ENCODE results near the gene RBM6.
"Not testable (repeated sequence)": the region's sequence is repeated elsewhere in the genome, so short reads cannot be mapped to it uniquely, and the experiment has no call there.

RBM6 gene

DNA sequence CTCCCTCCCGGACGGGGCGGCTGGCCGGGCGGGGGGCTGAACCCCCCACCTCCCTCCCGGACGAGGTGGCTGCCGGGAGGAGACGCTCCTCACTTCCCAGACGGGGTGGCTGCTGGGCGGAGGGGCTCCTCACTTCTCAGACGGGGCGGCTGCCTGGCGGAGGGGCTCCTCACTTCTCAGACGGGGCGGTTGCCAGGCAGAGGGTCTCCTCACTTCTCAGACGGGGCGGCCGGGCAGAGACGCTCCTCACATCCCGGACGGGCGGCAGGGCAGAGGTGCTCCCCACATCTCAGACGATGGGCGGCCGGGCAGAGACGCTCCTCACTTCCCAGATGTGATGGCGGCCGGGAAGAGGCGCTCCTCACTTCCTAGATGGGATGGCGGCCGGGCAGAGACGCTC, 145.0 kb downstream of the RBM6 start:
- not testable (repeated sequence) for H3K36me3 ChIP-seq (ENCODE audit: control insufficient read depth, insufficient read depth, low read length); H3K4me3 ChIP-seq (ENCODE audit: low read length); H3K9ac ChIP-seq (ENCODE audit: low read length); H3K27me3 ChIP-seq (ENCODE audit: control insufficient read depth, insufficient read depth, low read length); H3K9me3 ChIP-seq (ENCODE audit: control insufficient read depth, low read length); H3K4me1 ChIP-seq (ENCODE audit: control insufficient read depth, insufficient read depth, low read length)

DNA sequence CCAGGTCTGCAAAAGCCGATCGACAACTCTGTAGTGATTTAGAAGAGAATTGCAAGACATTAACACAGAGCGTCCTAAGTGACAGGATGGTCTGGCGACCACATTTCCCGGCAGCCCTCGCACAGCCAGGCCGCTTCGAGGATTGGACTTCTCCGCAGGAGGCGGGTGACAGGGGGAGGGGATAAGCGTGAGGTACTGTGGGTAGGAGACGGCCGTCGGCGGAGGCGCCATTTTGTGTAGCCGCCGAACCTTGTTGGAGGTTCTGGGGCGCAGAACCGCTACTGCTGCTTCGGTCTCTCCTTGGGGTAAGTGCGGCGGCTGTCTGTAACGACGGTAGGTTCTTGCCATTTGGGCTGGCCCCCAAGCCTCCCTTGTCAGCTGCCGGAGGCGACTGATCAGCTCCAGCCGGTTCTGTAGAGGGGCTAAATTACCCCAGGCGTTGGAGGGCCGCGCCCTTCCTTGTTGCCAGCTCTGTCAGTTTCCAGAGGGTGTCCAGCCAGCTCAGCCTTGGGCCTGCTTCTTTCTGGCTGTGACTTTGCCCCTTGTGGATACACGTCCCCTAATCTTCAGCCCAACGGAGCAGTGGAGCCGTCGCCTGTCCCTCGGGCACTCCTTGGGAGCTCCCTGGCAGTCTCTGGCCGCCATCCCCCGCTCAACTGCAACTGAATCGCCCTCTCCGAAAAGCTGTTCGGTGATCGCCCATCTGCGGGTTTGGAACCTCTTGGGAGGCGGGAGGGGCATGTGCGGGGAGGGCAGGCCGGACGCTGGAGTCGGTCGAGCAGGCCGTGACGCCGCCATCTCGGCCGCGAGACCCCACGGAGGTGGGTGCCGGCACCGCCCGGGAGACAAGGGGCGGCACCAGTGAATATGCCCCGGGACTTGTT, 149.0 kb downstream of the RBM6 start, which contains the start of gene RBM5:
Gene RBM5 (plus strand): TSS at position 195 of the 884 bp plus-strand sequence. CDS start 1,516 bp downstream, outside the sequence.
- no peaks in the 10 kb centered on the region for H3K36me3 ChIP-seq (ENCODE audit: control insufficient read depth, insufficient read depth, low read length)
- no peaks in the 10 kb centered on the region for H3K9me3 ChIP-seq (ENCODE audit: control insufficient read depth, low read length)

DNA sequence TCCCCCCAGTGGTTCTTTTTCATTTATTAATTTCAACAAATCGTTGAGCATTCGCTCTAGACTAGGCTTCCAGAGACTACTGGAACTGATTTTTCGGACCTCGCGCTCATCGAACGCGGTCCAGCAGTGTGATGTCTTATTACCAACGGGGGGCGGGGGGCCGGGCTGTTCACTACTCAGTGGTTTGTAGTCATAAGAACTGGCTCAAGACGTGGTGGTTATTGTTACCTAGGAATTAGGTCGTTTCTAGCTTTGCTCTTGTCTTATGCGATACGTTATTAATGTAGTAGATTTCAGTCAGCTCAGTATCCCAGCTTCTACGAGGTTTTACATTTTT, 149.6 kb downstream of the RBM6 start:
- Histone ChIP-seq H3K4me1 (ENCODE audit: control insufficient read depth, insufficient read depth, low read length) (peaks cover 15% of the 10 kb centered on the region), H3K9ac (ENCODE audit: low read length) (peak overlapping the region; percentile 99), H3K27me3 (ENCODE audit: control insufficient read depth, insufficient read depth, low read length) (no peaks in the 10 kb centered on the region), H3K4me3 (ENCODE audit: low read length) (peak overlapping the region; percentile 93), H3K36me3 (ENCODE audit: control insufficient read depth, insufficient read depth, low read length) (no peaks in the 10 kb centered on the region), H3K9me3 (ENCODE audit: control insufficient read depth, low read length) (no peaks in the 10 kb centered on the region)

More for the DNA sequence above, 149.0 kb downstream of the RBM6 start, which contains the start of gene RBM5:
- peak within 1 kb of the TSS; percentile 93 for H3K4me3 ChIP-seq (ENCODE audit: low read length)
- peaks cover 15% of the 10 kb centered on the region for H3K4me1 ChIP-seq (ENCODE audit: control insufficient read depth, insufficient read depth, low read length)
- peak within 1 kb of the TSS; percentile 99 for H3K9ac ChIP-seq (ENCODE audit: low read length)
- no peaks in the 10 kb centered on the region for H3K27me3 ChIP-seq (ENCODE audit: control insufficient read depth, insufficient read depth, low read length)

DNA sequence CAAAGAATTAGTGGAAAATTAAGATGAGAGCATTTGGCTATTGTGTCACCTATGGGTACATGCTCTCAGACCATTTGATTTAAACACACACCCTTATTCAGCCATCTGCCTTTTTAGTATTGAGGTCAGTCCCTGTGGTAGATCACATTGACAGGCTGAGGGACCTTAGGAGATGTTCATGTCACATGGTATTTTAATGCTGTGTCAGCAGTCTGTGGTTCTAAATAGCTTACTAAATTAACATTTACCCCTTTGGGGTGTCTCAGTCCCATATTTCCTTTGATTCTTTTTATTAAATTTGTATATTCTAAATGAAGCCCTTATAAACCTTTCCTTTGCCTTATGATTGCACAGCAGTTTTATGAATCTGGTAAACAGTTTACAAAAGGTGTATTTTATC, 151.0 kb downstream of the RBM6 start:
- Histone ChIP-seq H3K9ac (ENCODE audit: low read length) (no peak overlapping the region), H3K9me3 (ENCODE audit: control insufficient read depth, low read length) (no peaks in the 10 kb centered on the region), H3K27me3 (ENCODE audit: control insufficient read depth, insufficient read depth, low read length) (no peaks in the 10 kb centered on the region), H3K36me3 (ENCODE audit: control insufficient read depth, insufficient read depth, low read length) (peaks cover 3% of the 10 kb centered on the region), H3K4me1 (ENCODE audit: control insufficient read depth, insufficient read depth, low read length) (peaks cover 15% of the 10 kb centered on the region), H3K4me3 (ENCODE audit: low read length) (no peak overlapping the region)

- no peaks in the 10 kb centered on the region for H3K27me3 ChIP-seq (ENCODE audit: control insufficient read depth, insufficient read depth, low read length)
- H3K4me3 ChIP-seq (ENCODE audit: low read length): no peak overlapping the region
- no peaks in the 10 kb centered on the region for H3K9me3 ChIP-seq (ENCODE audit: control insufficient read depth, low read length)
- peaks cover 6% of the 10 kb centered on the region for H3K36me3 ChIP-seq (ENCODE audit: control insufficient read depth, insufficient read depth, low read length)
- H3K9ac ChIP-seq (ENCODE audit: low read length): no peak overlapping the region
- peaks cover 8% of the 10 kb centered on the region for H3K4me1 ChIP-seq (ENCODE audit: control insufficient read depth, insufficient read depth, low read length)
Measured at GRCh38 chr3:50095352-50095998, 155.5 kb downstream of the RBM6 start.

DNA sequence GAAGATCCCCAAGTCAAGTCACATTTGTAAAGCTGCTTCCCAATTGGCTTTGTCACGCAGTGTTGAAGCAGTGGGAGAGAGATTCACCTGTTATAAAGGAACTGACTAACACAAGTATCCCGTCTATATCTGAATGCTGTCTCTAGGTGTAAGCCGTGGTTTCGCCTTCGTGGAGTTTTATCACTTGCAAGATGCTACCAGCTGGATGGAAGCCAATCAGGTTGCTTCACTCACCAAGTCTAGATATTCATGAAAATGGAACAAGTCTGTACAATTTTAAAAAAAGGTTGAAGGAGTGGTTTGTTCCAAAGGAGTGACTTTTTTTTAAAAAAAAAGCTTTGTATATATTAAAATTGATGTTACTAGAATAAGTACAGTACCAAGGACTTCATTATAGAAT, 160.4 kb downstream of the RBM6 start:
- no peak overlapping the region for H3K9ac ChIP-seq (ENCODE audit: low read length)
- no peaks in the 10 kb centered on the region for H3K27me3 ChIP-seq (ENCODE audit: control insufficient read depth, insufficient read depth, low read length)
- peaks cover 22% of the 10 kb centered on the region for H3K36me3 ChIP-seq (ENCODE audit: control insufficient read depth, insufficient read depth, low read length)
- no peaks in the 10 kb centered on the region for H3K4me1 ChIP-seq (ENCODE audit: control insufficient read depth, insufficient read depth, low read length)
- H3K4me3 ChIP-seq (ENCODE audit: low read length): no peak overlapping the region
- H3K9me3 ChIP-seq (ENCODE audit: control insufficient read depth, low read length): no peaks in the 10 kb centered on the region

DNA sequence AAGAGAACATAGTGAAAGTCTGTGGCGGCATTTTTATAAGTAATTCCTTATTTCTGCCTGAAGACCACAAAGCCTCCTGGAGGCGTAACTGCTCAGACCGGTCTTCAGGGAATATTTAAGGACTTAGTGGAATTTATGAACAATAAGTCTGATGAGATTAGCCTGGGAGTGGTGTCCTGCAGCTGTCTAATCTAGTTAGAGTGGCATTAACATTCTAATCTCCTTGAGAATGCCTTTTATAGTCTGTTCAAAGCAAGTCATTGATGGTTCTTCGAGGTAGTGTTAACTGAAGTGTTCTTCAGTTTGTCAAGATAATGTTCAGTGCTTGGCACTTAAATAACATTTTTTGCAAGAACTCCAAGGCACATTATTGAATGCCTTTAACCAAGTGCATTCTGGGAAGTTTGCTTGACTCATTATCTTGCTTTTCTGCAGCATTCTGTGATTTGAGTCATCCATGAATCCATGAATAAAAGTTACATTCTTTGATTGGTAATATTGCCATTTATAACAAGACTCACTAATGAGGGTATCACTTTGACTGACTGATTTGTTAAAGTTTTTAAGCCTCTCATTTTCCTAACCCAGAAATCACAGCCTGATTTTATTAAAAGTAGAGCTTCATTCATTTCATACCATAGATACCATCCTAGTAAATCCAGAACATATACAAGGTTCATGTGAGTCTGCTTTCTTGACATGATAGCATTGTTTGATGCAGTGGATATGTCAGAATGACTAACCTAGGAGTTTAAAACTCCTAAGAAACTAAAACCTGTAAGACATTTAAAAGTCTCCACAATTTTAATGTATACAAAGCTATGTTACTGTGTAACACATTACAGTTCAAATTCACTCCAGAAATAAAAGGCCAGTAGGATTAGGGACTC, 161.3 kb downstream of the RBM6 start:
- Histone ChIP-seq H3K36me3 (ENCODE audit: control insufficient read depth, insufficient read depth, low read length) (peaks cover 21% of the 10 kb centered on the region), H3K27me3 (ENCODE audit: control insufficient read depth, insufficient read depth, low read length) (no peaks in the 10 kb centered on the region), H3K4me1 (ENCODE audit: control insufficient read depth, insufficient read depth, low read length) (no peaks in the 10 kb centered on the region), H3K9ac (ENCODE audit: low read length) (no peak overlapping the region), H3K9me3 (ENCODE audit: control insufficient read depth, low read length) (no peaks in the 10 kb centered on the region), H3K4me3 (ENCODE audit: low read length) (no peak overlapping the region)

DNA sequence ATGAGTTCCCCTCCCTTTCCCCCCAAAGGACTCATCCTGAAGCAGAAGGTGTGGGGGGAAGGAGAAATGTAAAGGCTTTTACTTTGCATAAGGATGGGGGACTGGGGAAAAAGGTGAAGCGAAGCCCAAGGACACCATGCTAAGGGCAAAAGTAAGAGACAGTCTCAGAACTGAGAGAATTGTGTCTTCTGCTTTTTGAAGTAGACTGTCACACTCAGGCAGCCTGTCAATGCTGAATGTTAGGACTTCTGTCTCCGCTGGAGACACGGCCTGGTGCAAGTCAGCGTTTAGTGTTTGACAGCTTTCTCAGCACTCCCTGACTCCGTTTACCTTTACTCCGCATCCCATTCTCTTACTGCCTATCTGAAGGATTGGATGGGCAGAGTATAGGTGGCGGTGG, 162.6 kb downstream of the RBM6 start:
- peaks cover 20% of the 10 kb centered on the region for H3K36me3 ChIP-seq (ENCODE audit: control insufficient read depth, insufficient read depth, low read length)
- H3K4me1 ChIP-seq (ENCODE audit: control insufficient read depth, insufficient read depth, low read length): no peaks in the 10 kb centered on the region
- no peaks in the 10 kb centered on the region for H3K9me3 ChIP-seq (ENCODE audit: control insufficient read depth, low read length)
- H3K27me3 ChIP-seq (ENCODE audit: control insufficient read depth, insufficient read depth, low read length): no peaks in the 10 kb centered on the region
- no peak overlapping the region for H3K4me3 ChIP-seq (ENCODE audit: low read length)
- no peak overlapping the region for H3K9ac ChIP-seq (ENCODE audit: low read length)

DNA sequence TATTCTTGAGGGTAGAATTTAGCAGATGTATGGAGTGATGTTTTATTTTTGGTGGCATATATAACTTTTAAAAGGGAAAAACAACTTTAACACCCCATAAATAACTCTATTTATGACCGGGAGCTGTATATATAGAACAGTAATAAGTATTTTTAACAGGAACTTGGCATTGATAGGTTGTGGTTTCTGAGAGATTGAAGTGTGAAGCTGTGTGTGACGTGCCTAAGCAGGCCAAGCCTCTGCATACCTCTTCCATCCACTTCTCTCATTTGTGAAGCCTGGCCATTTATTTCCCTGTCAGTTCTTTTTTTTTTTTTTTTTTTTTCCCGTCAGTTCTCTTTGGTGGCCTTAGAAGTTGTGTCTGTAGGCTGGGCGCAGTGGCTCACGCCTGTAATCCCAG, 171.8 kb downstream of the RBM6 start:
- H3K9ac ChIP-seq (ENCODE audit: low read length): no peak overlapping the region
- no peaks in the 10 kb centered on the region for H3K9me3 ChIP-seq (ENCODE audit: control insufficient read depth, low read length)
- H3K4me1 ChIP-seq (ENCODE audit: control insufficient read depth, insufficient read depth, low read length): no peaks in the 10 kb centered on the region
- no peak overlapping the region for H3K4me3 ChIP-seq (ENCODE audit: low read length)
- no peaks in the 10 kb centered on the region for H3K27me3 ChIP-seq (ENCODE audit: control insufficient read depth, insufficient read depth, low read length)
- peaks cover 40% of the 10 kb centered on the region for H3K36me3 ChIP-seq (ENCODE audit: control insufficient read depth, insufficient read depth, low read length)

DNA sequence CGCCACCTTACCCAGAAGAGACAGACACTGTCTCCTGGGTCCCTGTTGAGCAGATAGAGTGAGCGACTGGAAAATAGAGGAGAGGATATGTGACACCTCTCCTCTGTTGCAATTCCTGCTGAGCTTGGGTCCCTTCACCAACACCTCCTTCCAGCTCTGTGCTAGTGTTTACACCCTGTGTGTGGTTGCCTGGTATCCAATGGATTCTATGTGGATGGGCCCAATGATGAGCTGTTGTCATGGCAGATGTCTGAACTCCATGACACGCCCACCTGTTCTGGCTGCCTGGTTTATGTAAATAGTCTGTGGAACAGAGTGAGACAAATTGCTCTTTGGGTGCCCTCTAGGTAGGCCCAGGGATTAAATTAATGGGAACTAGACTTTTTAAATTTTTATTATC, 172.5 kb downstream of the RBM6 start:
- H3K9ac ChIP-seq (ENCODE audit: low read length): no peak overlapping the region
- H3K27me3 ChIP-seq (ENCODE audit: control insufficient read depth, insufficient read depth, low read length): no peaks in the 10 kb centered on the region
- peaks cover 44% of the 10 kb centered on the region for H3K36me3 ChIP-seq (ENCODE audit: control insufficient read depth, insufficient read depth, low read length)
- H3K4me1 ChIP-seq (ENCODE audit: control insufficient read depth, insufficient read depth, low read length): no peaks in the 10 kb centered on the region
- H3K9me3 ChIP-seq (ENCODE audit: control insufficient read depth, low read length): no peaks in the 10 kb centered on the region
- no peak overlapping the region for H3K4me3 ChIP-seq (ENCODE audit: low read length)

DNA sequence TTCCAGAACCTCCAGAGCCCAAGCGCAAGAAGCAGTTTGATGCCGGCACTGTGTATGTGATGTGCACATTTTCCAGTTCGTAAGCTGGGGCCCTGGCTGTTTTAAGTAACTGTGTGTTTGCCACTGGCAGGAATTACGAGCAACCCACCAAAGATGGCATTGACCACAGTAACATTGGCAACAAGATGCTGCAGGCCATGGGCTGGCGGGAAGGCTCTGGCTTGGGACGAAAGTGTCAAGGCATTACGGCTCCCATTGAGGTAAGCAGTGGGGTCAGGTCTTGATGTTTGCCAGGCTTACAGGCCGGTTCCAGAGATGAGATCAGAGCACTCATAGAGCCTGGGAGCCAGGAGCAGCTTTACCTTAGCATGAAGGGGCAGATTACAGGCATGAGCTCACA, 177.2 kb downstream of the RBM6 start:
- Histone ChIP-seq H3K36me3 (ENCODE audit: control insufficient read depth, insufficient read depth, low read length) (peaks cover 45% of the 10 kb centered on the region), H3K4me3 (ENCODE audit: low read length) (no peak overlapping the region), H3K4me1 (ENCODE audit: control insufficient read depth, insufficient read depth, low read length) (peaks cover 7% of the 10 kb centered on the region), H3K9me3 (ENCODE audit: control insufficient read depth, low read length) (no peaks in the 10 kb centered on the region), H3K27me3 (ENCODE audit: control insufficient read depth, insufficient read depth, low read length) (no peaks in the 10 kb centered on the region), H3K9ac (ENCODE audit: low read length) (no peak overlapping the region)

DNA sequence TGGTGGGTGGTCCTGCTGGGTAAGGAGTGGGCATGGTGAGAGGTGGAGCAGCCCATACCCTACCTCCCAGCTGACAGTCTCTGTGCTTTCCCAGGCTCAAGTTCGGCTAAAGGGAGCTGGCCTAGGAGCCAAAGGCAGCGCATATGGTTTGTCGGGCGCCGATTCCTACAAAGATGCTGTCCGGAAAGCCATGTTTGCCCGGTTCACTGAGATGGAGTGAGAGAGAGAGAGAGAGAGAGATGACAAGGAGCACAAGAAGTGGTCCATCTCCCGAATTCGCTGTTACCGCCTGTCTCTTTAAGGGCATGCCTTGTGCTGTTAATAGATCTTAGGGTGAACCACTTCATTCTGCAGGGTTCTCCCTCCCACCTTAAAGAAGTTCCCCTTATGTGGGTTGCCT, 178.3 kb downstream of the RBM6 start:
- H3K4me3 ChIP-seq (ENCODE audit: low read length): no peak overlapping the region
- peaks cover 18% of the 10 kb centered on the region for H3K4me1 ChIP-seq (ENCODE audit: control insufficient read depth, insufficient read depth, low read length)
- H3K9ac ChIP-seq (ENCODE audit: low read length): no peak overlapping the region
- no peaks in the 10 kb centered on the region for H3K27me3 ChIP-seq (ENCODE audit: control insufficient read depth, insufficient read depth, low read length)
- H3K36me3 ChIP-seq (ENCODE audit: control insufficient read depth, insufficient read depth, low read length): peaks cover 40% of the 10 kb centered on the region
- H3K9me3 ChIP-seq (ENCODE audit: control insufficient read depth, low read length): no peaks in the 10 kb centered on the region
